ENCODE results near the gene ZKSCAN7. TPM values are rescaled to one million over a fixed set of nuclear protein-coding genes. Genes with fewer than 3 reads are reported as not detected.

Gene ZKSCAN7
- total RNA-seq (2021; fragmentation: NEBNext Ultra II Directional; extraction: Animal tissue kit (Norgen Biotek cat#: 25700)), result 8.5 and 8.9 TPM in 2 replicates
- 5.5 and 10.2 TPM in 2 replicates for polyA plus RNA-seq (2011; rRNA removed)
- 10.2 TPM for polyA plus RNA-seq (2011; cell fraction: cytosol; rRNA removed)
- 15.5 TPM for polyA plus RNA-seq (2011; cell fraction: nucleus; rRNA removed)
- polyA plus RNA-seq (2012, experiment 1 of 2), result 5.2 to 5.9 TPM (median 5.7 TPM) in 4 replicates
- polyA plus RNA-seq (2012, experiment 2 of 2), result 1.5 TPM
- 6.3 TPM for polyA plus RNA-seq (2013, experiment 1 of 2)
- polyA plus RNA-seq (2013, experiment 2 of 2), result 6.0 TPM
- polyA minus RNA-seq (2011; rRNA and poly(A)+ RNA removed), result 14.1 and 16.4 TPM in 2 replicates
- 9.5 TPM for polyA minus RNA-seq (2011; cell fraction: cytosol; rRNA and poly(A)+ RNA removed)
- polyA minus RNA-seq (2011; cell fraction: nucleus; rRNA and poly(A)+ RNA removed), result 33.2 TPM
- long read RNA-seq, experiment 1, partial matches to known transcripts, result 0 of 7 reads
- long read RNA-seq, experiment 1, other reads (novel, unspliced or antisense), result 6 of 7 reads
- long read RNA-seq, experiment 2, partial matches to known transcripts, result 0 of 2 reads
- long read RNA-seq, experiment 2, other reads (novel, unspliced or antisense), result 2 of 2 reads

DNA sequence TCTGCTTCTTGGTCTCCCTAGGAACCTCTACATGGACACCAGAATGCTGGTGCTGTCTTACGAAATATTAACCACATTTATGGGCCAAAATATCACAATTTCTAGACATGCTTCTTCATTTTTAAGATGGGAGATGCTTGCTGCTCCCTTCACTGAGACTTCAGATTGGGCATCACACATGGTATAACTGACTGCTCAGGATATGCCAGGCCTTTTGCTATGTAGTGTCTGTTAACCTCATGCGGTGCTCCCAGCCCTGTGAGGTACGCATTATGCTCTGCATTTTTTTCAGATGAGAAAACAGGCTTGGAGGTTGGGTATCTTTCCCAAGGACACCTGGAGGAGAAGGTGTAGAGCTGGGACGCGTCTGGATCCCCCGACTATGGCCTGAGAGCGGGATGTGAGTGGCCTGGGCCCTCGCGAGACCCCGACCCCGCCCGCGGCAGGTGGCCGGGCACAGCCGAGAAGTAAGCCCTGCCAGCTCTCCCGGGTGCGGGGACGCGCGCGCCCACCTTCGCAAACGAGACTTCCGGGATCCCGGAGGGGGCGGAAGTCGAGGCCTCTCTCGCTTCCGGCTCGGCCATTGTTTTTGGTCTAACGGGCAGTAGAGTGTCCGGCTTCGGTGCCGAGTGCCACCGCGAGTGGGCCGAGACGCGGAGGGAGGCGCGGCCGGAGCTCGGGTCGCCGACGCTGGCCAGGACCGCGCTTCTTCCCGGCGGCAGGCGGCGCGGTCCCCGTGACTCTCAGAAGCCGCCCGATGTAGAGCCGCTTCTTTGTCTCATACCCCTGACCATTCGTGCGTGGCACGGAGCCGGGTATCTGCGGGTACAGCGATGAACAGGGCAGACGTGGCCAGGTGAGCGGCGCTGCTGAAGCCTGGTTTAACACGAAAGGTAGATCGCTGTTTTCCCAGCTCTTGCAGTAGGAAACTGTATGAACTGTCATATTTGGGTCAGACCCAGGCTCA lies at the start of gene ZKSCAN7:
Gene ZKSCAN7 (plus strand): TSS at position 568 of the 967 bp plus-strand sequence. CDS start 1,855 bp downstream, outside the sequence.
- WGBS, 2 experiments (ENCODE audit: extremely low coverage in 1 of 2, insufficient coverage in 1 of 2, insufficient read length in 1 of 2, insufficient replicate concordance in 2 of 2, low coverage in 1 of 2, low lambda C conversion rate in 2 of 2, missing lambda C conversion rate in 1 of 2), result 8% methylated on average over 27 of the region's 68 CpGs; no CpG with 5 or more reads in 1 of the 2 experiments
- CTCF ChIA-PET (ENCODE audit: partially characterized antibody), result interaction anchor here (0.6 to 1.3 kb wide), 3 partner anchors 16 to 242 kb away, joined by 3 to 4 read pairs (median 3); no protein-coding TSS in a partner anchor
- POLR2A ChIA-PET (ENCODE audit: partially characterized antibody), result interaction anchor here (0.6 to 1.7 kb wide), 9 partner anchors 9 to 71 kb away, joined by 3 to 9 read pairs (median 4); partner anchors contain the start of gene ZNF660
- TF ChIP-seq ASH2L (IDR thresholded peaks at IDR 0.05; ENCODE audit: low read length), result peak; percentile 52
- peak; percentile 83 for TF ChIP-seq TAF1 (IDR thresholded peaks at IDR 0.05; ENCODE audit: low read depth, low read length)
- TF ChIP-seq NANOG (IDR thresholded peaks at IDR 0.05; ENCODE audit: insufficient read depth, low read depth, low read length, poor library complexity, severe bottlenecking), result no peak
- TF ChIP-seq POLR2AphosphoS5 (IDR thresholded peaks at IDR 0.05; ENCODE audit: low read depth, low read length), result peak; percentile 76
- peak; percentile 95 for TF ChIP-seq KDM4A (IDR thresholded peaks at IDR 0.05; ENCODE audit: low read depth, low read length, severe bottlenecking)
- TF ChIP-seq TBP (IDR thresholded peaks at IDR 0.05; ENCODE audit: low read depth, low read length), result no peak; the same call in none of the 2 replicates
- TF ChIP-seq CBX5 (IDR thresholded peaks at IDR 0.05; ENCODE audit: low read depth, low read length), result no peak

More for the DNA sequence above, at the start of gene ZKSCAN7:
- Histone ChIP-seq H2BK20ac (ENCODE audit: low read length) (no peak within 1 kb of the TSS), H3K27ac (ENCODE audit: low read depth, low read length) (0 out of 2 replicates have a peak within 1 kb of the TSS, but pooled peaks have one; percentile 2), H3K27me3 (replicated peaks in 1 of 4; ENCODE audit: control insufficient read depth in 3 of 4, extremely low read depth in 1 of 4, insufficient read depth in 3 of 4, low read length in 3 of 4) (peaks cover 0 to 21% (median 11%) of the 10 kb centered on the region in 4 experiments; a peak in 5 of 7 replicates), H3K4ac (replicated peaks; ENCODE audit: insufficient read length, low read depth, low read length) (peak within 1 kb of the TSS; percentile 93), H2AFZ (ENCODE audit: low read length) (peak within 1 kb of the TSS; percentile 98), H3K23ac (ENCODE audit: insufficient read length) (no peak within 1 kb of the TSS), H4K91ac (replicated peaks; ENCODE audit: insufficient read length, low read length) (no peak within 1 kb of the TSS), H4K8ac (ENCODE audit: extremely low read depth, insufficient read depth, low read length) (peak within 1 kb of the TSS; percentile 90), H3K4me1 (replicated peaks in 1 of 4; ENCODE audit: control insufficient read depth in 3 of 4, insufficient read depth in 4 of 4, low read length in 3 of 4) (peaks cover 0 to 9% (median 5%) of the 10 kb centered on the region in 4 experiments; a peak in 3 of 7 replicates), H3K56ac (replicated peaks; ENCODE audit: insufficient read length, low read depth, low read length) (no peak within 1 kb of the TSS), H4K5ac (ENCODE audit: insufficient read length, low read depth, low read length) (peak within 1 kb of the TSS; percentile 20), H4K20me1 (replicated peaks in 1 of 2; ENCODE audit: control insufficient read depth in 1 of 2, insufficient read depth in 2 of 2, low read length in 2 of 2) (no peaks in the 10 kb centered on the region), H3K9me3 (ENCODE audit: insufficient read depth in 2 of 2, low read depth in 1 of 2, low read length in 1 of 2) (peaks cover 0 to 2% of the 10 kb centered on the region in 2 experiments; a peak in 1 of 4 replicates), H3K4me3 (ENCODE audit: extremely low read depth in 1 of 4, insufficient read depth in 2 of 4, low read depth in 3 of 4, low read length in 4 of 4) (peak within 1 kb of the TSS; percentile 88 to 95 (median 89)), H3K79me2 (ENCODE audit: control insufficient read depth in 1 of 2, insufficient read depth in 2 of 2, low read length in 2 of 2) (peaks cover 0 to 13% of the 10 kb centered on the region in 2 experiments; a peak in 2 of 4 replicates), H3K9ac (replicated peaks in 1 of 4; ENCODE audit: extremely low read depth in 1 of 4, low read depth in 3 of 4, low read length in 3 of 4) (peak within 1 kb of the TSS; percentile 80 to 92 (median 85)), H3K18ac (ENCODE audit: extremely low read depth, low read length) (peak within 1 kb of the TSS; percentile 66; the same call in 1 of the 2 replicates), H3K4me2 (ENCODE audit: insufficient read depth in 1 of 2, low read depth in 2 of 2, low read length in 2 of 2) (peak within 1 kb of the TSS; percentile 81 to 96), H2BK12ac (ENCODE audit: low read depth, low read length) (0 out of 2 replicates have a peak within 1 kb of the TSS, but pooled peaks have one; percentile 27), H3K36me3 (ENCODE audit: control insufficient read depth in 2 of 4, insufficient read depth in 4 of 4, low read length in 3 of 4) (peaks cover 0 to 30% (median 17%) of the 10 kb centered on the region in 4 experiments; a peak in 6 of 8 replicates), H2BK120ac (replicated peaks; ENCODE audit: low read depth, low read length) (peak within 1 kb of the TSS; percentile 48), H3K23me2 (ENCODE audit: low read depth, low read length) (peaks cover 6% of the 10 kb centered on the region), H2AK5ac (ENCODE audit: low read depth, low read length) (peak within 1 kb of the TSS; percentile 75; the same call in 1 of the 2 replicates), H2BK15ac (ENCODE audit: low read length) (0 out of 2 replicates have a peak within 1 kb of the TSS, but pooled peaks have one; percentile 88), H3K79me1 (ENCODE audit: low read depth, low read length) (peaks cover 5% of the 10 kb centered on the region), H2BK5ac (ENCODE audit: low read depth, low read length) (0 out of 2 replicates have a peak within 1 kb of the TSS, but pooled peaks have one; percentile 71), H3K14ac (ENCODE audit: insufficient read length) (peak within 1 kb of the TSS; percentile 57)
- DNase-seq (ENCODE audit: low read depth in 1 of 2, low spot score in 2 of 2) (peak; percentile 23 to 89), FAIRE-seq (peak; percentile 36)
